GM12878 (cell line): ENCODE results near the gene ACTBL2. TPM values are rescaled to one million over a fixed set of nuclear protein-coding genes. Genes with fewer than 3 reads are reported as not detected.

ENCODE experiments used
- ATAC-seq: fragments of 200-7000 bp; cut with Tn5 transposase; 3 replicates; pipeline ENCODE4 v1.9.1; 2020; ENCODE audit warnings: mild to moderate bottlenecking, moderate library complexity
- BruUV-seq: library from RNA; stranded (reverse); fragments of 400-500 nt; replicated peaks from 2 replicates; lab custom pipeline; 2021; lab: Mats Ljungman, UMichigan
- CTCF ChIA-PET: fragments of 300-600 bp; sonication (Branson Sonifier 250); formaldehyde crosslinking; extraction: SDS; loops from one replicate; lab custom pipeline; 2021; ENCODE audit warnings: inconsistent platforms; lab: Yijun Ruan, JAX
- POLR2A ChIA-PET: fragments of 350-600 bp; formaldehyde crosslinking; extraction: SDS; loops from one replicate; lab custom pipeline; 2021; ENCODE audit warnings: inconsistent platforms; lab: Charles Lee
- RAD21 ChIA-PET: fragments of 300-600 bp; sonication (Branson Sonifier 250); formaldehyde crosslinking; loops from one replicate; lab custom pipeline; 2023; ENCODE audit warnings: antibody characterized with exemption; ENCODE audit not compliant: unreplicated experiment; lab: Charles Lee
- SMC1A ChIA-PET: fragments of 300-600 bp; sonication (Branson Sonifier 250); formaldehyde crosslinking; loops from one replicate; lab custom pipeline; 2023; ENCODE audit not compliant: unreplicated experiment, uncharacterized antibody; lab: Charles Lee
- DNase-seq: peaks from one replicate; pipeline ENCODE4 v3.0.0-alpha.2; 2011; ENCODE audit warnings: low read depth, low spot score
- FAIRE-seq: peaks from 3 replicates; lab custom pipeline; 2011; peaks lifted over from hg19 to GRCh38; lab: Jason Lieb, UNC
- H2AFZ ChIP-seq: 2 replicates; pipeline ENCODE4 v1.6.0; 2011; ENCODE audit warnings: low read depth, low read length, control low read depth; ENCODE audit not compliant: control insufficient read depth
- H3K27ac ChIP-seq: 2 replicates; pipeline ENCODE4 v1.5.1; 2011; ENCODE audit warnings: control low read depth; ENCODE audit not compliant: control insufficient read depth, insufficient read depth
- H3K27me3 ChIP-seq, 2 experiments: replicated peaks in 1 of 2; 2 replicates each; pipeline versions ENCODE4 v1.6.0 to v1.6.1; 2011; ENCODE audit warnings: low read length in 1 of 2; ENCODE audit not compliant: control insufficient read depth in 2 of 2, insufficient read depth in 2 of 2
- H3K36me3 ChIP-seq, 2 experiments: 2 replicates each; pipeline ENCODE4 v1.5.1; 2011; ENCODE audit warnings: low read length in 1 of 2; ENCODE audit not compliant: control insufficient read depth in 2 of 2, insufficient read depth in 2 of 2
- H3K4me1 ChIP-seq: 2 replicates; pipeline ENCODE4 v1.6.1; 2011; ENCODE audit warnings: mild to moderate bottlenecking, low read length, moderate library complexity, mixed read lengths; ENCODE audit not compliant: control insufficient read depth, insufficient read depth
- H3K4me2 ChIP-seq: 2 replicates; pipeline ENCODE4 v1.6.0; 2011; ENCODE audit warnings: control low read depth; ENCODE audit not compliant: control insufficient read depth, insufficient read depth
- H3K4me3 ChIP-seq: fragments of 200-600 bp; sonication (generic); 2 replicates; pipeline ENCODE4 v1.5.1; 2016
- H3K79me2 ChIP-seq: 2 replicates; pipeline ENCODE4 v1.6.0; 2011; ENCODE audit warnings: low read length; ENCODE audit not compliant: control insufficient read depth, insufficient read depth
- H3K9ac ChIP-seq: 2 replicates; pipeline ENCODE4 v1.8.0; 2011; ENCODE audit warnings: low read length, control low read depth, mixed read lengths; ENCODE audit not compliant: control insufficient read depth, insufficient read depth
- H3K9me3 ChIP-seq: replicated peaks from 3 replicates; pipeline ENCODE4 v1.5.1; 2011; ENCODE audit warnings: mild to moderate bottlenecking, low read length; ENCODE audit not compliant: control insufficient read depth, insufficient read depth
- H4K20me1 ChIP-seq: 2 replicates; pipeline ENCODE4 v1.6.0; 2011; ENCODE audit not compliant: control insufficient read depth, insufficient read depth
- CREM ChIP-seq: IDR thresholded peaks from 2 replicates; pipeline ENCODE4 v1.6.1; 2014; ENCODE audit warnings: antibody characterized with exemption, low read depth
- E4F1 ChIP-seq: fragments of 450-650 bp; IDR thresholded peaks from 2 replicates; pipeline ENCODE4 v1.6.1; 2018; ENCODE audit warnings: borderline replicate concordance, mild to moderate bottlenecking; ENCODE audit not compliant: partially characterized antibody
- NFXL1 ChIP-seq: fragments of 450-650 bp; IDR thresholded peaks from 2 replicates; pipeline ENCODE4 v1.6.1; 2017; ENCODE audit warnings: antibody characterized with exemption, mild to moderate bottlenecking, borderline replicate concordance
- POLR2AphosphoS2 ChIP-seq: IDR thresholded peaks from 2 replicates; pipeline ENCODE4 v1.6.1; 2011; ENCODE audit warnings: low read depth, mild to moderate bottlenecking, low read length, improper control_type of control experiment, moderate library complexity
- RBBP5 ChIP-seq: fragments of 200-600 bp; sonication (generic); conservative IDR thresholded peaks from 2 replicates; pipeline ENCODE4 v1.6.1; 2016
- SMC3 ChIP-seq: IDR thresholded peaks from 2 replicates; pipeline ENCODE4 v1.6.1; 2011; ENCODE audit warnings: low read length, improper control_type of control experiment, borderline replicate concordance
- STAT3 ChIP-seq: IDR thresholded peaks from 2 replicates; pipeline ENCODE4 v1.6.1; 2011; ENCODE audit warnings: low read depth, low read length, improper control_type of control experiment
- YBX1 ChIP-seq: fragments of 450-650 bp; IDR thresholded peaks from 2 replicates; pipeline ENCODE4 v1.6.1; 2016; ENCODE audit warnings: antibody characterized with exemption
- ZBED1 ChIP-seq: IDR thresholded peaks from 2 replicates; pipeline ENCODE4 v1.6.1; 2016; ENCODE audit warnings: borderline replicate concordance
- in situ Hi-C: fragments of 300-500 bp; cut with MboI; formaldehyde crosslinking; loops from 9 replicates; pipeline ENCODE4 v1.14.3; 2018; ENCODE audit warnings: mixed read lengths
- intact Hi-C: fragments of 100-400 bp; cut with micrococcal nuclease; formaldehyde crosslinking; loops from one replicate; pipeline ENCODE4 v1.14.2; 2022; ENCODE audit not compliant: unreplicated experiment
- polyA plus RNA-seq, 11 experiments: library from polyadenylated mRNA; depleted of rRNA in 4 of 11; unstranded in 6 of 11; stranded (reverse) in 5 of 11; fragments of >200 nt; fragmentation: Nextera tagmentation in 4 of 11; fragmentation: Illumina TruSeq in 1 of 11; extraction: Ambion mirVana in 4 of 11; extraction: Trizol in 1 of 11; gene quantifications; 1 replicate in 1 of 11; 2 replicates in 10 of 11; pipeline versions ENCODE4 v1.2.1 to v1.2.3, GENCODE V29; 2011 to 2016; ENCODE audit warnings: inconsistent platforms in 2 of 11, missing spikeins in 2 of 11, low read depth in 1 of 11
- total RNA-seq, 4 experiments: library from RNA; depleted of rRNA in 3 of 4; stranded (reverse); fragments of >200 nt in 3 of 4; fragmentation: Illumina TruSeq in 1 of 4; extraction: Trizol in 1 of 4; gene quantifications; 2 replicates each; pipeline versions ENCODE4 v1.2.1 to v1.2.3, GENCODE V29; 2013 to 2021
- TF ChIP-seq, protein P1 (sequence below): fragments of 450-650 bp; IDR thresholded peaks from 2 replicates; pipeline ENCODE4 v1.6.1; 2017; ENCODE audit warnings: mild to moderate bottlenecking, low read depth, inconsistent platforms; ENCODE audit not compliant: poor library complexity, severe bottlenecking

Gene ACTBL2
- total and polyA plus RNA-seq, 10 of the 15 experiments (the other 5 are each of a cell fraction or from before 2014, with no cell fraction given), result 0.04 to 0.06 (median 0.04) TPM; not detected in 7

DNA sequence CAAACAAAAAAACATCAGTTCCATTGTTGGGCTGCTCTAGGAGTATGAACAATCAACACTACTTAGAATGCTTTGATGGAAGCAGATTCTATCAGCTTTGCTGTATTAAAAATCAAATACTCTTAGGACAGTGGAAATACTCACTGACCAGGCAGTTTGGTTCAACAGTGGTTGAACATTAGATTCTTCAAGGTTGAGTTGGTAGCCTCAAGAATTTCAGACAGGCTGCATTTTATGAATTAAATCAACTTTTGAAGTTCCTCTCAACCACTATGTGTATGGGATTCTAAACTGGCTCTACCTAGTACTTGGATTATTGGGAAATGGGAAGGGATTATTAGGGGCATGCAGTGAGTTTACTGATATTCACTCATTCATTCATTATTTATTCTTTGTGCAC is 35.0 kb downstream of the ACTBL2 start:
- H3K9me3 ChIP-seq, result no peaks in the 10 kb centered on the region
- no peak for DNase-seq
- H3K9ac ChIP-seq, result no peak overlapping the region
- ATAC-seq, result no peak
- no peaks in the 10 kb centered on the region for H3K79me2 ChIP-seq
- ChIA-PET POLR2A (no interaction called here), RAD21 (no interaction called here), SMC1A (interaction anchor here (1.5 to 1.6 kb wide), 2 partner anchors 8 to 48 kb away, joined by 4 read pairs; no protein-coding TSS in a partner anchor), CTCF (no interaction called here)
- H3K36me3 ChIP-seq, result no peaks in the 10 kb centered on the region
- no peaks in the 10 kb centered on the region; the same call in 1 of the 2 replicates for H3K4me1 ChIP-seq
- no TSS peak for BruUV-seq
- no peaks in the 10 kb centered on the region; a peak in 1 of 4 replicates for H3K27me3 ChIP-seq
- H3K4me3 ChIP-seq, result no peak overlapping the region
- intact Hi-C loops, result no loop called here
- no peak overlapping the region for H2AFZ ChIP-seq
- no peak for FAIRE-seq
- in situ Hi-C loops, result no loop called here
- H3K27ac ChIP-seq, result no peak overlapping the region
- TF ChIP-seq, protein P1, sequence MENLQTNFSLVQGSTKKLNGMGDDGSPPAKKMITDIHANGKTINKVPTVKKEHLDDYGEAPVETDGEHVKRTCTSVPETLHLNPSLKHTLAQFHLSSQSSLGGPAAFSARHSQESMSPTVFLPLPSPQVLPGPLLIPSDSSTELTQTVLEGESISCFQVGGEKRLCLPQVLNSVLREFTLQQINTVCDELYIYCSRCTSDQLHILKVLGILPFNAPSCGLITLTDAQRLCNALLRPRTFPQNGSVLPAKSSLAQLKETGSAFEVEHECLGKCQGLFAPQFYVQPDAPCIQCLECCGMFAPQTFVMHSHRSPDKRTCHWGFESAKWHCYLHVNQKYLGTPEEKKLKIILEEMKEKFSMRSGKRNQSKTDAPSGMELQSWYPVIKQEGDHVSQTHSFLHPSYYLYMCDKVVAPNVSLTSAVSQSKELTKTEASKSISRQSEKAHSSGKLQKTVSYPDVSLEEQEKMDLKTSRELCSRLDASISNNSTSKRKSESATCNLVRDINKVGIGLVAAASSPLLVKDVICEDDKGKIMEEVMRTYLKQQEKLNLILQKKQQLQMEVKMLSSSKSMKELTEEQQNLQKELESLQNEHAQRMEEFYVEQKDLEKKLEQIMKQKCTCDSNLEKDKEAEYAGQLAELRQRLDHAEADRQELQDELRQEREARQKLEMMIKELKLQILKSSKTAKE, result no peak
- TF ChIP-seq YBX1 (no peak), STAT3 (no peak), POLR2AphosphoS2 (no peak), CREM (no peak), NFXL1 (no peak), RBBP5 (no peak), SMC3 (no peak), ZBED1 (no peak), E4F1 (no peak)
- H4K20me1 ChIP-seq, result no peaks in the 10 kb centered on the region
- H3K4me2 ChIP-seq, result no peak overlapping the region
